ENCODE measurements around the gene BMPER. TPM values are rescaled to one million over a fixed set of nuclear protein-coding genes. Genes with fewer than 3 reads are reported as not detected.

Gene BMPER
- total and polyA plus RNA-seq, 10 of the 15 experiments (the other 5 are each of a cell fraction or from before 2014, with no cell fraction given) = 0.02 to 0.08 TPM; not detected in 8

DNA sequence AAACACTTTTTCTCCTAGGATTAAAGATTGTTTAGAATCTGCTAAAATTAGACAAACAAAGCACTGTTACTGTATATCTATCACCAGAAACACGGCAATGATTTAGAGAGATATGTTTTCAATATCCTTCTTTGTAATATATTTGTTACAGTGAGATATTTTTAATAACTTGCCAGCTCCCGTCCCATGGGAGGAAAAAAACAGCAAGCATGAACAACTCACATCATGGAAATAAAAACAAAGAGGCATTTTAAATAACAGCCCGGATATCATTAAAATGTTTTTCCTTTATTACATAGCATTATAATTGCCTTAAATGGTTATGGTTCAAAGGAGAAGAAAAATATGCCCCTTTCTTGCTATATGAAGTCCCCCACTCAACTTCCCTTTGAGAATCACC lies 272.1 kb downstream of the BMPER start:
- intact Hi-C loops (cut with micrococcal nuclease; ENCODE audit: unreplicated experiment) = no loop called here
- no peak for TF ChIP-seq CEBPB (IDR thresholded peaks at IDR 0.05; ENCODE audit: borderline replicate concordance in 1 of 2, low read depth in 2 of 2, low read length in 2 of 2)
- no peak for TF ChIP-seq RB1 (IDR thresholded peaks at IDR 0.05; ENCODE audit: borderline replicate concordance)
- no peak for TF ChIP-seq HDGF (IDR thresholded peaks at IDR 0.05)
- TF ChIP-seq SUZ12 (IDR thresholded peaks at IDR 0.05; ENCODE audit: unreplicated experiment) = no peak
- no peak for TF ChIP-seq ZNF274 (IDR thresholded peaks at IDR 0.05; ENCODE audit: insufficient read depth, insufficient read length)
- TF ChIP-seq PAX5 (IDR thresholded peaks at IDR 0.05; ENCODE audit: borderline replicate concordance, low read depth, low read length) = no peak
- TF ChIP-seq NRF1 (conservative IDR thresholded peaks at IDR 0.05; ENCODE audit: low read depth, low read length) = no peak
- no peak for TF ChIP-seq TCF7 (IDR thresholded peaks at IDR 0.05; ENCODE audit: borderline replicate concordance)
- no peak for TF ChIP-seq NFIC (IDR thresholded peaks at IDR 0.05; ENCODE audit: low read depth, low read length)
- TF ChIP-seq NFYA (IDR thresholded peaks at IDR 0.05; ENCODE audit: borderline replicate concordance, low read depth, low read length) = no peak
- TF ChIP-seq SREBF2 (IDR thresholded peaks at IDR 0.05; ENCODE audit: low read length) = no peak
- no peak for TF ChIP-seq MYC (IDR thresholded peaks at IDR 0.05; ENCODE audit: insufficient read depth, insufficient read length, insufficient replicate concordance, low read length, severe bottlenecking)
- no peak for TF ChIP-seq DPF2 (IDR thresholded peaks at IDR 0.05)
- TF ChIP-seq ZNF622 (IDR thresholded peaks at IDR 0.05) = no peak
- TF ChIP-seq RELA (IDR thresholded peaks at IDR 0.05; ENCODE audit: borderline replicate concordance, partially characterized antibody) = no peak
- TF ChIP-seq POLR2AphosphoS5 (IDR thresholded peaks at IDR 0.05; ENCODE audit: low read length) = no peak
- no peak for TF ChIP-seq MXI1 (IDR thresholded peaks at IDR 0.05; ENCODE audit: low read depth, low read length)
- TF ChIP-seq BRCA1 (IDR thresholded peaks at IDR 0.05; ENCODE audit: low read depth, low read length) = no peak
- H4K20me1 ChIP-seq (ENCODE audit: control insufficient read depth, insufficient read depth) = no peaks in the 10 kb centered on the region
- H3K4me3 ChIP-seq = no peak overlapping the region
- no TSS peak for BruUV-seq (replicated peaks)
- DNase-seq (ENCODE audit: low read depth, low spot score) (no peak), FAIRE-seq (no peak), ATAC-seq (no peak)
- H3K9me3 ChIP-seq (replicated peaks; ENCODE audit: control insufficient read depth, insufficient read depth, low read length) = no peaks in the 10 kb centered on the region; the same call in 2 of the 3 replicates
- no peaks in the 10 kb centered on the region for H3K27me3 ChIP-seq (replicated peaks in 1 of 2; ENCODE audit: control insufficient read depth in 2 of 2, insufficient read depth in 2 of 2, low read length in 1 of 2)
- in situ Hi-C loops (cut with MboI) = no loop called here
- no peaks in the 10 kb centered on the region for H3K36me3 ChIP-seq (ENCODE audit: control insufficient read depth in 2 of 2, insufficient read depth in 2 of 2, low read length in 1 of 2)
- no peaks in the 10 kb centered on the region for H3K4me1 ChIP-seq (ENCODE audit: control insufficient read depth, insufficient read depth, low read length)
- CTCF ChIA-PET = no interaction called here
- no peaks in the 10 kb centered on the region for H3K79me2 ChIP-seq (ENCODE audit: control insufficient read depth, insufficient read depth, low read length)
- POLR2A ChIA-PET = no interaction called here
- no peak overlapping the region for H3K27ac ChIP-seq (ENCODE audit: control insufficient read depth, insufficient read depth)
- no peak overlapping the region for H2AFZ ChIP-seq (ENCODE audit: control insufficient read depth, low read depth, low read length)
- no peak overlapping the region for H3K9ac ChIP-seq (ENCODE audit: control insufficient read depth, insufficient read depth, low read length)
- RAD21 ChIA-PET (ENCODE audit: unreplicated experiment) = no interaction called here
- SMC1A ChIA-PET (ENCODE audit: uncharacterized antibody, unreplicated experiment) = no interaction called here
- no peak overlapping the region for H3K4me2 ChIP-seq (ENCODE audit: control insufficient read depth, insufficient read depth)
- WGBS (ENCODE audit: insufficient coverage, insufficient replicate concordance, low lambda C conversion rate, missing lambda C conversion rate) = 2% methylated on average over 3 of the region's 3 CpGs
